Sigmoid colon (tissue), 7 donors: Measurements from ENCODE around the gene FILIP1. TPM values are rescaled to one million over a fixed set of nuclear protein-coding genes. Genes with fewer than 3 reads are reported as not detected.

Experiments used
- DNase-seq: peaks from one replicate; pipeline ENCODE4 v3.0.0-alpha.2; 2019
- H3K27ac ChIP-seq, 4 donors: fragments of 200-600 bp; sonication (generic); one replicate each; pipeline ENCODE4 v1.5.1; 2016 to 2019; ENCODE audit warnings: mild to moderate bottlenecking in 1 of 4
- H3K27me3 ChIP-seq, 3 donors: fragments of 200-600 bp; sonication (generic); one replicate each; pipeline ENCODE4 v1.5.1; 2019; ENCODE audit warnings: mild to moderate bottlenecking in 1 of 3
- H3K36me3 ChIP-seq, 4 donors: fragments of 200-600 bp; sonication (generic); one replicate each; pipeline ENCODE4 v1.5.1; 2016 to 2019
- H3K4me1 ChIP-seq, 4 donors: fragments of 200-600 bp; sonication (generic); one replicate each; pipeline ENCODE4 v1.5.1; 2017 to 2019
- H3K4me3 ChIP-seq, 4 donors: fragments of 200-600 bp; sonication (generic); one replicate each; pipeline ENCODE4 v1.5.1; 2017 to 2019; ENCODE audit warnings: mild to moderate bottlenecking in 2 of 4, moderate library complexity in 1 of 4
- H3K9me3 ChIP-seq, 4 donors: fragments of 200-600 bp in 3 of 4; sonication (generic) in 3 of 4; one replicate each; pipeline versions ENCODE4 v1.5.1 to v1.6.1; 2013 to 2019
- EP300 ChIP-seq, 4 donors: sonication (generic); formaldehyde crosslinking; IDR thresholded peaks; one replicate each; pipeline ENCODE4 v1.6.1; 2017; ENCODE audit warnings: antibody characterized with exemption in 4 of 4
- POLR2A ChIP-seq, 2 donors: fragments of 450-650 bp; IDR thresholded peaks; one replicate each; pipeline ENCODE4 v1.6.1; 2016; ENCODE audit warnings: antibody characterized with exemption in 2 of 2, mild to moderate bottlenecking in 2 of 2, moderate library complexity in 2 of 2
- POLR2AphosphoS5 ChIP-seq, 4 donors: sonication (generic); formaldehyde crosslinking; IDR thresholded peaks; one replicate each; pipeline ENCODE4 v1.6.1; 2017; ENCODE audit warnings: antibody characterized with exemption in 4 of 4
- WGBS, 2 donors: extraction: QIAGEN DNeasy Blood & Tissue Kit; methylation state at CpG; one replicate each; pipeline ENCODE4 v1.1.7; 2013; 5-methylcytosine and 5-hydroxymethylcytosine counted together
- intact Hi-C: fragments of 100-400 bp; cut with DNase I; formaldehyde crosslinking; loops from one replicate; pipeline ENCODE4 v1.15.1; 2023
- polyA plus RNA-seq, 3 donors: library from polyadenylated mRNA; stranded (reverse); fragments of 200-250 nt; gene quantifications; one replicate each; pipeline ENCODE4 v1.2.3, GENCODE V29; 2013
- total RNA-seq, 4 donors: library from RNA; depleted of rRNA; stranded (reverse); fragments of >200 nt; gene quantifications; one replicate each; pipeline ENCODE4 v1.1.0, GENCODE V29; 2016
- TF ChIP-seq, protein P1 (sequence below), 4 experiments: fragments of 450-650 bp in 3 of 4; fragments of 200-600 bp in 1 of 4; IDR thresholded peaks; one replicate each; pipeline ENCODE4 v1.5.1; 2016 to 2019; ENCODE audit warnings: antibody characterized with exemption in 4 of 4, mild to moderate bottlenecking in 3 of 4, moderate library complexity in 2 of 4
- donor health status: healthy with polysubstance abuse.
- donor health status: Bipolar disorder and iron deficiency.
- donor health status: healthy.

FILIP1 gene
- total and polyA plus RNA-seq, 7 donors, result 0.46 to 72.8 (median 47.1) TPM

- Histone ChIP-seq H3K9me3 (no peaks in the 10 kb centered on the region), H3K27ac (no peak overlapping the region), H3K4me1 (peaks cover 0 to 2% (median 0%) of the 10 kb centered on the region in 4 donors), H3K4me3 (no peak overlapping the region), H3K36me3 (no peaks in the 10 kb centered on the region), H3K27me3 (no peaks in the 10 kb centered on the region)
- 88 to 92% methylated on average over 4 of the region's 4 CpGs for WGBS, 2 donors
- no peak for DNase-seq
- no peak for TF ChIP-seq POLR2AphosphoS5 (IDR thresholded peaks at IDR 0.05)
- TF ChIP-seq POLR2A (IDR thresholded peaks at IDR 0.05), result no peak
- TF ChIP-seq, protein P1, sequence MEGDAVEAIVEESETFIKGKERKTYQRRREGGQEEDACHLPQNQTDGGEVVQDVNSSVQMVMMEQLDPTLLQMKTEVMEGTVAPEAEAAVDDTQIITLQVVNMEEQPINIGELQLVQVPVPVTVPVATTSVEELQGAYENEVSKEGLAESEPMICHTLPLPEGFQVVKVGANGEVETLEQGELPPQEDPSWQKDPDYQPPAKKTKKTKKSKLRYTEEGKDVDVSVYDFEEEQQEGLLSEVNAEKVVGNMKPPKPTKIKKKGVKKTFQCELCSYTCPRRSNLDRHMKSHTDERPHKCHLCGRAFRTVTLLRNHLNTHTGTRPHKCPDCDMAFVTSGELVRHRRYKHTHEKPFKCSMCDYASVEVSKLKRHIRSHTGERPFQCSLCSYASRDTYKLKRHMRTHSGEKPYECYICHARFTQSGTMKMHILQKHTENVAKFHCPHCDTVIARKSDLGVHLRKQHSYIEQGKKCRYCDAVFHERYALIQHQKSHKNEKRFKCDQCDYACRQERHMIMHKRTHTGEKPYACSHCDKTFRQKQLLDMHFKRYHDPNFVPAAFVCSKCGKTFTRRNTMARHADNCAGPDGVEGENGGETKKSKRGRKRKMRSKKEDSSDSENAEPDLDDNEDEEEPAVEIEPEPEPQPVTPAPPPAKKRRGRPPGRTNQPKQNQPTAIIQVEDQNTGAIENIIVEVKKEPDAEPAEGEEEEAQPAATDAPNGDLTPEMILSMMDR (IDR thresholded peaks at IDR 0.05), result peak in 2 of 4 experiments; percentile 20 to 27
- no peak for TF ChIP-seq EP300 (IDR thresholded peaks at IDR 0.05)
- intact Hi-C loops, result loop anchor here (5.0 kb wide), 1 partner anchor 137 kb away; no protein-coding TSS in a partner anchor
These were observed 11.0 kb upstream of the FILIP1 start for GRCh38 chr6:75504465-75505222.

GRCh38 chr6:75503291-75503690 is 9.7 kb upstream of the FILIP1 start:
- Histone ChIP-seq H3K27me3 (no peaks in the 10 kb centered on the region), H3K4me1 (peaks cover 0 to 4% (median 0%) of the 10 kb centered on the region in 4 donors), H3K9me3 (no peaks in the 10 kb centered on the region), H3K36me3 (no peaks in the 10 kb centered on the region), H3K27ac (no peak overlapping the region), H3K4me3 (no peak overlapping the region)
- DNase-seq, result no peak
- intact Hi-C loops, result loop anchor here (5.0 kb wide), 1 partner anchor 136 kb away; no protein-coding TSS in a partner anchor
- no peak for TF ChIP-seq POLR2AphosphoS5 (IDR thresholded peaks at IDR 0.05)
- TF ChIP-seq POLR2A (IDR thresholded peaks at IDR 0.05), result no peak
- no peak for TF ChIP-seq EP300 (IDR thresholded peaks at IDR 0.05)
- TF ChIP-seq, protein P1 (IDR thresholded peaks at IDR 0.05), result no peak
- 86 to 91% methylated on average over 2 of the region's 2 CpGs for WGBS, 2 donors

GRCh38 chr6:75502884-75503283 is 9.3 kb upstream of the FILIP1 start:
- H3K27ac ChIP-seq, result no peak overlapping the region
- TF ChIP-seq POLR2AphosphoS5 (IDR thresholded peaks at IDR 0.05) (no peak), EP300 (IDR thresholded peaks at IDR 0.05) (no peak), POLR2A (IDR thresholded peaks at IDR 0.05) (no peak)
- TF ChIP-seq, protein P1 (IDR thresholded peaks at IDR 0.05), result no peak
- DNase-seq, result no peak
- intact Hi-C loops, result loop anchor here (5.0 kb wide), 1 partner anchor 136 kb away; no protein-coding TSS in a partner anchor
- no peaks in the 10 kb centered on the region for H3K9me3 ChIP-seq
- no peaks in the 10 kb centered on the region for H3K36me3 ChIP-seq
- peaks cover 0 to 4% (median 0%) of the 10 kb centered on the region in 4 donors for H3K4me1 ChIP-seq
- no peak overlapping the region for H3K4me3 ChIP-seq
- no peaks in the 10 kb centered on the region for H3K27me3 ChIP-seq
- WGBS, 2 donors, result 81 to 88% methylated on average over 3 of the region's 3 CpGs

DNA sequence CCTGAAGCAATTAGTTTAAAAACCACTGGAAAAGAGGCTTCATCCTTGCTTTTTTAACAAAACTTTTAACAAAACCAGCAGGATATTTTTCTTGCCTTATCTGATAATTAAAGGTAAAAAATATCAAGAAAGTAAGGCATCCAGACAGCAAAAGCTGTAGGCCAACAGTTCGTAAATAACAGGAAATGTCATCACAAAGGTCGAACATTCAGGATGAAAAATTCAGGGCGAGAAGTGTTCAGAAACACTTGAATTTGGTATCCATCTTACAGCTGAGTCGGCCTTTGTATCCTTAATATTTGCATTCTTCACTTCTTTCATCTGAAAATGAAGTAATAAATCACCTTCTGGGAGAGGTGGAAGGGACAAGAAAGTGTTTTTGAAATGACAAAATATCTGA is 8.2 kb upstream of the FILIP1 start:
- intact Hi-C loops, result loop anchor here (5.0 kb wide), 1 partner anchor 134 kb away; no protein-coding TSS in a partner anchor
- WGBS, 2 donors, result 75 to 84% methylated on average over 4 of the region's 4 CpGs
- H3K27me3 ChIP-seq, result no peaks in the 10 kb centered on the region
- no peak overlapping the region for H3K4me3 ChIP-seq
- no peaks in the 10 kb centered on the region for H3K9me3 ChIP-seq
- peaks cover 0 to 4% (median 0%) of the 10 kb centered on the region in 4 donors for H3K4me1 ChIP-seq
- no peaks in the 10 kb centered on the region for H3K36me3 ChIP-seq
- H3K27ac ChIP-seq, result no peak overlapping the region
- no peak for DNase-seq
- TF ChIP-seq EP300 (IDR thresholded peaks at IDR 0.05), result no peak
- TF ChIP-seq, protein P1 (IDR thresholded peaks at IDR 0.05), result no peak
- no peak for TF ChIP-seq POLR2A (IDR thresholded peaks at IDR 0.05)
